ENCODE results near the gene MFSD2B. TPM values are rescaled to one million over a fixed set of nuclear protein-coding genes. Genes with fewer than 3 reads are reported as not detected.

The MFSD2B gene
- total and polyA plus RNA-seq, 2 donors (not counting 3 experiments of a cell fraction or from before 2014, with no cell fraction given) = 0.29 to 0.82 TPM

- Histone ChIP-seq H3K79me2 (ENCODE audit: control insufficient read depth, insufficient read depth, low read length) (no peaks in the 10 kb centered on the region), H3K4me3 (replicated peaks in 1 of 3; ENCODE audit: insufficient read depth in 1 of 3, low read depth in 1 of 3, low read length in 3 of 3) (no peak overlapping the region), H3K9me3 (replicated peaks; ENCODE audit: control insufficient read depth, insufficient read depth, low read length) (no peaks in the 10 kb centered on the region), H3K27me3 (ENCODE audit: control insufficient read depth in 2 of 2, insufficient read depth in 2 of 2, low read length in 2 of 2) (no peaks in the 10 kb centered on the region), H2AFZ (ENCODE audit: low read depth, low read length) (no peak overlapping the region), H3K4me2 (ENCODE audit: insufficient read depth, low read length) (no peak overlapping the region), H3K9ac (replicated peaks; ENCODE audit: extremely low read depth, insufficient read depth, low read length) (no peak overlapping the region), H4K20me1 (replicated peaks; ENCODE audit: control insufficient read depth, extremely low read depth, insufficient read depth, low read length) (no peaks in the 10 kb centered on the region), H3K27ac (ENCODE audit: insufficient read depth, low read depth, low read length) (no peak overlapping the region), H3K4me1 (ENCODE audit: control insufficient read depth, extremely low read depth, insufficient read depth, low read length) (no peaks in the 10 kb centered on the region), H3K36me3 (ENCODE audit: control insufficient read depth in 2 of 2, extremely low read depth in 1 of 2, insufficient read depth in 2 of 2, low read length in 2 of 2) (peaks cover 0 to 2% of the 10 kb centered on the region in 2 experiments), H3K9me1 (replicated peaks; ENCODE audit: control insufficient read depth, extremely low read depth, insufficient read depth, low read length) (no peaks in the 10 kb centered on the region)
- DNase-seq (ENCODE audit: low read depth, low spot score) = no peak
- TF ChIP-seq POLR2AphosphoS5 (IDR thresholded peaks at IDR 0.05; ENCODE audit: insufficient read depth, low read depth, low read length) (no peak), POLR2A (IDR thresholded peaks at IDR 0.05; ENCODE audit: low read depth, low read length) (no peak), MYC (IDR thresholded peaks at IDR 0.05; ENCODE audit: low read depth, low read length) (no peak), FOS (IDR thresholded peaks at IDR 0.05; ENCODE audit: borderline replicate concordance, insufficient read depth, low read length) (no peak), CTCF (IDR thresholded peaks at IDR 0.05; ENCODE audit: extremely low read depth in 1 of 2, insufficient read depth in 1 of 2, low read depth in 1 of 2, low read length in 2 of 2) (no peak), MAX (IDR thresholded peaks at IDR 0.05; ENCODE audit: insufficient read depth, insufficient read length) (no peak), JUN (IDR thresholded peaks at IDR 0.05; ENCODE audit: borderline replicate concordance, insufficient read depth, insufficient read length, low read depth) (no peak), EZH2 (IDR thresholded peaks at IDR 0.05; ENCODE audit: borderline replicate concordance, low read depth, low read length, severe bottlenecking) (no peak), GATA2 (IDR thresholded peaks at IDR 0.05; ENCODE audit: insufficient read depth, insufficient read length, low read depth, low read length) (no peak)
- POLR2A ChIA-PET = no interaction called here
- no TSS peak for BruUV-seq (replicated peaks)
- FAIRE-seq = no peak
- dilution Hi-C loops (cut with MboI; ENCODE audit: extremely low pct_ligation_motif_present, low sequenced_read_pairs) = no loop called here
- CTCF ChIA-PET = interaction anchor here (1.0 to 1.8 kb wide), 3 partner anchors 12 to 98 kb away, joined by 3 to 7 read pairs (median 3); partner anchors contain the start of gene ATAD2B
- intact Hi-C loops (cut with micrococcal nuclease) = no loop called here
Observed at GRCh38 chr2:24024996-24025663, 15.2 kb downstream of the MFSD2B start.
